ENCODE data around the gene ZNF280D.
"Not testable (repeated sequence)": the region's sequence is repeated elsewhere in the genome, so short reads cannot be mapped to it uniquely, and the experiment has no call there.

ZNF280D gene

DNA sequence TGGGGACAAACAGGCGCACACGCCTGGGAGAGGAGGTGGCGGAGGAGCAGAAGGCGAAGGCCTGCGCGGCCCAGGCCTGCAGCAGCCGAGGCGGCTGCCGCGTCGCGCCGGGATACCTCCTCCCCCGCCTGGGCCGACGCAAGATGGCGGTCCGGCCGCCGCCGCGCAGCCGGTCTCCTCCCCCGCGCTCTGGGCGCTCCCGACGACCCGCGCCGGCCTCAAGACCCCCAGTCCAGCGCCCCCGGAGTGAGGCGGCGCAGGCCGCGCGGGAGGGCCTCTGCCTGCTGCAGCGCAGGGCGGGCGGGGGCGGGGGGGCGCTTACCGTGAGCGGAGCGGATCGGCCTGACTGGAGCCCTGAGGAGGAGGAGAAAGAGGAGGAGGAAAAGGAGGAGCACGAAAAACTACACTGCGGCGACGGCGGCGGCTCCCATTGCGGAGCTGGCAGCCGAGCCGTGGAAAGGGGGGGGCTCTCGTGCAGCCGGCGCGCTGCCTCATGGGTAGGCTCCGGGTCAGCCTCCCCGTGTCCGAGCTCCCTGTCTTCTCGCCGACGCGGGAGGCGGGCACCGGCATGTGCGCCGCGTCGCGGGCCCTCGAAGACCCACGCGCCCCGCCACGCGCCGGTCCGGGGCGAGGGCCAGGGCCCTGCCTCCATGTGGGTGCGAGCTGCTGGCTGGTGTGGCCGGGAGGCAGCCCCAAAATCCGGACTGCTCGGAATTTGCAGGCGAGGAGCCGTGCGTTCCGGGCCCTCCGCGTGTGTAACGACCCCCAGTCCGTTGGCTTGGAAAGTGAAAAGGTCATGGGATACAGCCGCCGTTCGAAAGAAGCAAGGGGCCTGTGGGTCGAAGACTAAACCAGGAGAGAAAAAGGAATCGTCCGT, at the start of gene ZNF280D:
Gene ZNF280D, minus strand, starts transcription at position 374 of the 877 bp plus-strand sequence. CDS start 26,400 bp downstream, outside the sequence.
- DNase-seq (ENCODE audit: extremely low read depth, low read depth), result peak; percentile 59
- TF ChIP-seq, protein P1, sequence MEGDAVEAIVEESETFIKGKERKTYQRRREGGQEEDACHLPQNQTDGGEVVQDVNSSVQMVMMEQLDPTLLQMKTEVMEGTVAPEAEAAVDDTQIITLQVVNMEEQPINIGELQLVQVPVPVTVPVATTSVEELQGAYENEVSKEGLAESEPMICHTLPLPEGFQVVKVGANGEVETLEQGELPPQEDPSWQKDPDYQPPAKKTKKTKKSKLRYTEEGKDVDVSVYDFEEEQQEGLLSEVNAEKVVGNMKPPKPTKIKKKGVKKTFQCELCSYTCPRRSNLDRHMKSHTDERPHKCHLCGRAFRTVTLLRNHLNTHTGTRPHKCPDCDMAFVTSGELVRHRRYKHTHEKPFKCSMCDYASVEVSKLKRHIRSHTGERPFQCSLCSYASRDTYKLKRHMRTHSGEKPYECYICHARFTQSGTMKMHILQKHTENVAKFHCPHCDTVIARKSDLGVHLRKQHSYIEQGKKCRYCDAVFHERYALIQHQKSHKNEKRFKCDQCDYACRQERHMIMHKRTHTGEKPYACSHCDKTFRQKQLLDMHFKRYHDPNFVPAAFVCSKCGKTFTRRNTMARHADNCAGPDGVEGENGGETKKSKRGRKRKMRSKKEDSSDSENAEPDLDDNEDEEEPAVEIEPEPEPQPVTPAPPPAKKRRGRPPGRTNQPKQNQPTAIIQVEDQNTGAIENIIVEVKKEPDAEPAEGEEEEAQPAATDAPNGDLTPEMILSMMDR (IDR thresholded peaks at IDR 0.05; ENCODE audit: low read depth, low read length, missing control alignments), result no peak
- peak within 1 kb of the TSS; percentile 65 for H3K4me3 ChIP-seq (replicated peaks; ENCODE audit: low read depth, low read length)

DNA sequence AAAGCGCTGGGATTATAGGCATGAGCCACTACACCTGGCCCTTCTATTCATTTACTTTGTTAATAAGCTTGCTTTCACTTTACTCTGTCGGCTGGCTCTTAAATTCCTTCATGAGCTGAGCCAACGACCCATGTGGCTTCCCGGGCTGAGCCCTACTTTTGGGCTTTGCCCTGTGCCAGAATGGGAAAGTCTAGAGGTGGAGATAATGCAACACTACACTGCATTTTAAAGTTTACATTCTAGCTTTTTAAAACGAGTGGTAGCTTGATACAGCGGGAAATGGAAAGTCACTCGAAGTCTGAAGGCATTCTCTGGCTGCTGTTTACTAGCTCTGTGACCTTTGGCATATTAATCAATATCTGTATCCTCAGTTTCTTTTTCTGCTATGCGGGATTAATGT, 49.0 kb upstream of the ZNF280D start:
- DNase-seq (ENCODE audit: extremely low read depth, low read depth), result no peak
- TF ChIP-seq, protein P1 (IDR thresholded peaks at IDR 0.05; ENCODE audit: low read depth, low read length, missing control alignments), result no peak
- H3K4me3 ChIP-seq (replicated peaks; ENCODE audit: low read depth, low read length), result no peak overlapping the region

GRCh38 chr15:56781666-56782065, 48.4 kb upstream of the ZNF280D start:
- TF ChIP-seq, protein P1 (IDR thresholded peaks at IDR 0.05; ENCODE audit: low read depth, low read length, missing control alignments), result no peak
- DNase-seq (ENCODE audit: extremely low read depth, low read depth), result no peak
- H3K4me3 ChIP-seq (replicated peaks; ENCODE audit: low read depth, low read length), result no peak overlapping the region

DNA sequence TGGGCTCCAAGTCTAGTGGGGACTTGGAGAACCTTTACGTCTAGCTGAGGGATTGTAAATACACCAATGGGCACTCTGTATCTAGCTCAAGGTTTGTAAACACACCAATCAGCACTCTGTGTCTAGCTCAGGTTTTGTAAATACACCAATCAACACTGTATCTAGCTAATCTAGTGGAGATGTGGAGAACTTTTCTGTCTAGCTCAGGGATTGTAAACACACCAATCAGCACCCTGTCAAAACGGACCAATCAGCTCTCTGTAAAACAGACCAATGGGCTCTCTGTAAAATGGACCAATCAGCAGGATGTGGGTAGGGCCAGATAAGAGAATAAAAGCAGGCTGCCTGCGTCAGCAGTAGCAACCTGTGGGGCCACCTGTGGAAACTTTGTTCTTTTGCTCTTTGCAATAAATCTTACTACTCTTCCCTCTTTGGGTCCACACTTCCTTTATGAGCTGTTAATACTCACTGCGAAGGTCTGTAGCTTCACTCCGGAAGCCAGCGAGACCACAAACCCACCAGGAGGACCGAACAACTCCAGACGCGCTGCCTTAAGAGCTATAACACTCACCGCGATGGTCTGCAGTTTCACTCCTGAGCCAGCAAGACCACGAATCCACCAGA, 46.9 kb upstream of the ZNF280D start:
- not testable (repeated sequence) for DNase-seq (ENCODE audit: extremely low read depth, low read depth); H3K4me3 ChIP-seq (replicated peaks; ENCODE audit: low read depth, low read length)

- not testable (repeated sequence) for H3K4me3 ChIP-seq (replicated peaks; ENCODE audit: low read depth, low read length); DNase-seq (ENCODE audit: extremely low read depth, low read depth)
Observed at GRCh38 chr15:56779449-56779848, 46.1 kb upstream of the ZNF280D start.

DNA sequence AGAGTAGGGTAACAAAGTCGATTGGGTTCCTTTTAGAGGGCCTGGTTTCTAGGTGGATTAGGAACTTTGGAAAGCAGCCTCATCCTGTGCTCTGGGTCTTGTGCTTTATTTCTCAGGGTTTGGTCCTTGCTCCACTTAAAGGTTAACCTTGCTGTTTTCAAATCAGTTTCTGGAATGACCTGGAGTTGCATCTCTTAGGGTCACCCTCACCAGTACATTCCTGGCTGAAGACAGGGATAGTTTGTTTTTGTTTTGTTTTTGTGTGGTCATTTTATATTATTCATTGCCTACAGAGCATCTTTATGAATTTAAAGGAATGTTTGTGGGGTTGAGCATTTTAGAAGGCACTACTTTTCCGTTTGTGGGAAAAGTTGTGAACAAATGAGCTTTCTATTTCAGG, 45.5 kb upstream of the ZNF280D start:
- no peak for DNase-seq (ENCODE audit: extremely low read depth, low read depth)
- TF ChIP-seq, protein P1 (IDR thresholded peaks at IDR 0.05; ENCODE audit: low read depth, low read length, missing control alignments), result no peak
- no peak overlapping the region for H3K4me3 ChIP-seq (replicated peaks; ENCODE audit: low read depth, low read length)

- TF ChIP-seq, protein P1 (IDR thresholded peaks at IDR 0.05; ENCODE audit: low read depth, low read length, missing control alignments), result no peak
- H3K4me3 ChIP-seq (replicated peaks; ENCODE audit: low read depth, low read length), result no peak overlapping the region
- DNase-seq (ENCODE audit: extremely low read depth, low read depth), result no peak
Observed at GRCh38 chr15:56776839-56777238, 43.5 kb upstream of the ZNF280D start.
